Heart left ventricle (tissue), 13 donors: ENCODE data around the gene SLC7A6.

Experiments
- CTCF ChIP-seq, 12 donors: fragments of 200-600 bp; sonication (generic) in 4 of 12; IDR thresholded peaks; one replicate each; pipeline versions ENCODE4 v1.5.0 to v1.8.0; 2018 to 2022; ENCODE audit warnings: antibody characterized with exemption in 12 of 12, mild to moderate bottlenecking in 5 of 12
- POLR2A ChIP-seq, 2 donors: fragments of 450-650 bp; IDR thresholded peaks; one replicate each; pipeline ENCODE4 v1.6.1; 2017; ENCODE audit warnings: antibody characterized with exemption in 2 of 2, mild to moderate bottlenecking in 2 of 2, moderate library complexity in 2 of 2
- donor health status: ischemic (EF 13 %, LVEDD 7.1; RV severe dilation, severe dysfunction).
- donor health status: DM: no; HTN: yes; CAD: no.
- donor health status: DM: no; HTN: no; CAD: no.
- donor health status: ischemic (EF 25% LVEDD 6.9; RV normal size, moderate dysfunction).
- donor health status: ischemic (EF 25% LVEDD 5.7; RV mildly dilated, moderate dysfunction).
- donor health status: ischemic (EF 35%, LVEDD 5.7; RV mildly dilated, moderate dysfunction).
- donor health status: nonischemic (EF 11% LVEDD 7.7; RV severe dilation, severe dysfunction).
- donor health status: DM: yes; HTN: yes; CAD: no.
- donor health status: PGD.
- donor health status: ischemic (EF 29% LVEDD 5.4; RV normal size, mild dysfunction).
- donor health status: nonischemic (EF 23%, LVEDD 6.1; RV moderate dilation, normal function).

- TF ChIP-seq CTCF (IDR thresholded peaks at IDR 0.05): no peak
- no peak for TF ChIP-seq POLR2A (IDR thresholded peaks at IDR 0.05)
Measured at GRCh38 chr16:68242926-68243858, 21.1 kb upstream of the SLC7A6 start.
